Measurements from ENCODE around the gene DENND2C.

DNA sequence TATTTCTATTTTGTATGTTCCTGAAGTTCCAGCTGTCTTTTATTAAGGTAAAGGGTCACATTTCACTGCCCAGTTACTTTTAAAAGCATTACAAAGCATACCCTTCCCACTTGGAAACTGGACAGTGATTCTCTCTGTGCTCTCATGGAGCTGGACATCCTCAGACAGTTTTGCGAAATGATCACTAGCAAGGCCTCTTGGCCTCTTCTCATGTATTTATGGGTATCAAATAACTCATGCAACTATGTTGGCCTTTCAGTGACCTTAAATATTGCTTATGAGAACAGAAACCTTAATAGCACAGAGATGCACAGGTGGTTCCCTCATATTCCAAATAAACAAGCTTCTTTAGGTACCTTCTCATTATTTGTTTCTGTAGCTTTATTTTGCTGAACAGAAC is 33.4 kb upstream of the DENND2C start:
- TF ChIP-seq CTCF (IDR thresholded peaks at IDR 0.05 in 2 of 3, conservative IDR thresholded peaks at IDR 0.05 in 1 of 3; ENCODE audit: borderline replicate concordance in 1 of 3, insufficient read depth in 1 of 3, low read depth in 2 of 3, low read length in 2 of 3) (no peak), EZH2 (IDR thresholded peaks at IDR 0.05) (no peak), POLR2A (IDR thresholded peaks at IDR 0.05; ENCODE audit: borderline replicate concordance, extremely low read depth, insufficient read depth, insufficient read length) (no peak), POLR2AphosphoS5 (IDR thresholded peaks at IDR 0.05; ENCODE audit: low read depth, low read length) (no peak), EZH2phosphoT487 (IDR thresholded peaks at IDR 0.05; ENCODE audit: borderline replicate concordance) (no peak), SP1 (IDR thresholded peaks at IDR 0.05; ENCODE audit: low read depth) (no peak), RAD21 (IDR thresholded peaks at IDR 0.05; ENCODE audit: low read depth) (no peak), MAX (IDR thresholded peaks at IDR 0.05) (no peak), CBX3 (IDR thresholded peaks at IDR 0.05; ENCODE audit: low read depth) (no peak), TCF7L2 (IDR thresholded peaks at IDR 0.05; ENCODE audit: borderline replicate concordance, extremely low read depth, insufficient read depth, insufficient read length) (no peak), EGR1 (IDR thresholded peaks at IDR 0.05; ENCODE audit: low read depth) (no peak)
